ENCODE data around the gene NDOR1.

GRCh38 chr9:137227853-137228505, 22.5 kb downstream of the NDOR1 start:
- TF ChIP-seq ATOH8 (CRISPR knock-in tag; IDR thresholded peaks at IDR 0.05; ENCODE audit: low read depth) = no peak
- no peak for TF ChIP-seq NR3C1 (IDR thresholded peaks at IDR 0.05)
- TF ChIP-seq RAD21 (conservative IDR thresholded peaks at IDR 0.05 in 1 of 2, IDR thresholded peaks at IDR 0.05 in 1 of 2) = no peak
- TF ChIP-seq POLR2AphosphoS2 (conservative IDR thresholded peaks at IDR 0.05; ENCODE audit: low read length) = no peak
- no peak for TF ChIP-seq MYC (IDR thresholded peaks at IDR 0.05; ENCODE audit: borderline replicate concordance, low read length)
- no peak for TF ChIP-seq POLR2A (IDR thresholded peaks at IDR 0.05; ENCODE audit: low read length)
- TF ChIP-seq USF2 (IDR thresholded peaks at IDR 0.05) = no peak
- TF ChIP-seq CBX8 (IDR thresholded peaks at IDR 0.05) = no peak
- TF ChIP-seq CTCF (IDR thresholded peaks at IDR 0.05) = no peak
- no peak for TF ChIP-seq HOXA7 (CRISPR knock-in tag; IDR thresholded peaks at IDR 0.05)
- no peak for TF ChIP-seq MAX (IDR thresholded peaks at IDR 0.05)
- no peak for TF ChIP-seq FOSL2 (IDR thresholded peaks at IDR 0.05)
- no peak for TF ChIP-seq FOSL2 (CRISPR knock-in tag; IDR thresholded peaks at IDR 0.05)
- TF ChIP-seq FOSB (CRISPR knock-in tag; IDR thresholded peaks at IDR 0.05) = no peak
- no peak for TF ChIP-seq NPAS2 (CRISPR knock-in tag; IDR thresholded peaks at IDR 0.05; ENCODE audit: borderline replicate concordance)
